Upper lobe of left lung (tissue), 4 donors: ENCODE results near the gene NKX2-3.

ENCODE experiments used
- EP300 ChIP-seq, 4 donors: sonication (generic); formaldehyde crosslinking; IDR thresholded peaks; one replicate each; pipeline ENCODE4 v1.5.1; 2017; ENCODE audit warnings: antibody characterized with exemption in 4 of 4, control low read depth in 2 of 4
- POLR2AphosphoS5 ChIP-seq, 2 donors: sonication (generic); formaldehyde crosslinking; IDR thresholded peaks; one replicate each; pipeline ENCODE4 v1.5.1; 2017; ENCODE audit warnings: antibody characterized with exemption in 2 of 2
- TF ChIP-seq, protein P1 (sequence below), 6 experiments: fragments of 450-650 bp in 4 of 6; fragments of 200-600 bp in 2 of 6; sonication (generic) in 2 of 6; IDR thresholded peaks; one replicate each; pipeline ENCODE4 v1.5.1; 2016 to 2019; ENCODE audit warnings: antibody characterized with exemption in 6 of 6

DNA sequence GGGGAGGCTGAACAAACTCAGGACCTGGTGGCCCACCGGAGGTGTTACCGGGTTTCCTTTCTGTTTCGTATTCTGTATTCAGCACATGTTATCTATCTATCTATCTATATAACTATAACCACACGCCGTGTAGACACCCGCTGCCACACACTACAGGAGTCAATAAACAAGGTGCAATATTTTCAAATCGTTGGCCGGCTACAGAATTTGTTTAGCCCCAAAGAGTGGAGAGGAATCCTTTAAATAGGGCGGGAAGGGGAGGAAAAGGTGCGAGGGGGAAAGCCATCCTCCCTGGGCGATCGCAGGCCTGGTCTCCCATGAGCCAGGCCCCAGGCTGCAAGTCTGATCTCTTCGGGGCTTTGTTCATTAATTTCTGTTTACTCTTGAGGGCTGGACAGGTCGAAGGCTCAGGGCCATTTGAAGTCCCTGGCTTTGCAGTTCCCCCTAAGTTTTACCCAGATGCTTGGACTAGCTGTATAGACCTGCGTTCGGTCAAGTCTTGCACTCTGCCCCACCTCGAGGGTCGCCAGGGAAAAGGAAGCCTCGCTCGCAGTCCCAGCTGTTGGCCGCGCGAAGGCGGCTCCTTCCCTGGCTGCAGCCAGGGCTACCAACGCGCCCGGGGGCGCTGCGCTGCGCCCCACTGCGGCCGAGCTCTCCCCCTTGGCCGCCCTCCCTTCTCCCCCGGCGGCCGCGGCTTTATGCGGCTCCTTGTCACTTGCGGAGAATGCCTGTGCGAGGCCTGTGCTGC is 3.8 kb downstream of the NKX2-3 start:
- TF ChIP-seq, protein P1, sequence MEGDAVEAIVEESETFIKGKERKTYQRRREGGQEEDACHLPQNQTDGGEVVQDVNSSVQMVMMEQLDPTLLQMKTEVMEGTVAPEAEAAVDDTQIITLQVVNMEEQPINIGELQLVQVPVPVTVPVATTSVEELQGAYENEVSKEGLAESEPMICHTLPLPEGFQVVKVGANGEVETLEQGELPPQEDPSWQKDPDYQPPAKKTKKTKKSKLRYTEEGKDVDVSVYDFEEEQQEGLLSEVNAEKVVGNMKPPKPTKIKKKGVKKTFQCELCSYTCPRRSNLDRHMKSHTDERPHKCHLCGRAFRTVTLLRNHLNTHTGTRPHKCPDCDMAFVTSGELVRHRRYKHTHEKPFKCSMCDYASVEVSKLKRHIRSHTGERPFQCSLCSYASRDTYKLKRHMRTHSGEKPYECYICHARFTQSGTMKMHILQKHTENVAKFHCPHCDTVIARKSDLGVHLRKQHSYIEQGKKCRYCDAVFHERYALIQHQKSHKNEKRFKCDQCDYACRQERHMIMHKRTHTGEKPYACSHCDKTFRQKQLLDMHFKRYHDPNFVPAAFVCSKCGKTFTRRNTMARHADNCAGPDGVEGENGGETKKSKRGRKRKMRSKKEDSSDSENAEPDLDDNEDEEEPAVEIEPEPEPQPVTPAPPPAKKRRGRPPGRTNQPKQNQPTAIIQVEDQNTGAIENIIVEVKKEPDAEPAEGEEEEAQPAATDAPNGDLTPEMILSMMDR (IDR thresholded peaks at IDR 0.05), result no peak
- TF ChIP-seq EP300 (IDR thresholded peaks at IDR 0.05) (no peak), POLR2AphosphoS5 (IDR thresholded peaks at IDR 0.05) (no peak)
